GM18519 (cell line): Measurements from ENCODE around the gene TEX48.

Source experiments
- ATAC-seq: cut with Tn5 transposase; IDR thresholded peaks from one replicate; pipeline ENCODE4 v1.9.1; 2021; ENCODE audit warnings: mild to moderate bottlenecking, moderate library complexity; ENCODE audit not compliant: unreplicated experiment, low FRiP score

TEX48 gene

GRCh38 chr9:114626415-114627020 lies 55.5 kb downstream of the TEX48 start:
- ATAC-seq: no peak

GRCh38 chr9:114624677-114625076 lies 57.3 kb downstream of the TEX48 start:
- no peak for ATAC-seq

- ATAC-seq: no peak
Observed at GRCh38 chr9:114621975-114622609, 59.9 kb downstream of the TEX48 start.

- no peak for ATAC-seq
Observed at GRCh38 chr9:114621561-114621960, 60.4 kb downstream of the TEX48 start.

- peak; percentile 44 for ATAC-seq
Observed at GRCh38 chr9:114619191-114619761, 62.7 kb downstream of the TEX48 start.

- ATAC-seq: peak; percentile 52
Observed at GRCh38 chr9:114616684-114617520, 65.1 kb downstream of the TEX48 start.
